Stomach (tissue), 9 donors: Measurements from ENCODE around the gene HDAC2. TPM values are rescaled to one million over a fixed set of nuclear protein-coding genes. Genes with fewer than 3 reads are reported as not detected.

Experiments
- DNase-seq, 2 donors: peaks; one replicate each; pipeline versions ENCODE4 v3.0.0 to v3.0.0-alpha.2; 2013 to 2019
- H3K27ac ChIP-seq, 5 donors: fragments of 200-600 bp in 4 of 5; sonication (generic) in 4 of 5; one replicate each; pipeline ENCODE4 v1.5.1; 2013 to 2019; ENCODE audit warnings: mild to moderate bottlenecking in 1 of 5, moderate library complexity in 1 of 5
- H3K27me3 ChIP-seq, 3 donors: fragments of 200-600 bp; sonication (generic); one replicate each; pipeline ENCODE4 v1.5.1; 2017 to 2019; ENCODE audit warnings: mixed run types in 1 of 3
- H3K36me3 ChIP-seq, 4 donors: fragments of 200-600 bp; sonication (generic); 1 replicate in 3 of 4; 2 replicates in 1 of 4; pipeline ENCODE4 v1.5.1; 2016 to 2019
- H3K4me1 ChIP-seq, 4 donors: fragments of 200-600 bp; sonication (generic); one replicate each; pipeline ENCODE4 v1.5.1; 2016 to 2019
- H3K4me3 ChIP-seq, 4 donors: fragments of 200-600 bp; sonication (generic) in 3 of 4; one replicate each; pipeline ENCODE4 v1.5.1; 2016 to 2019; ENCODE audit warnings: mild to moderate bottlenecking in 1 of 4
- H3K9me3 ChIP-seq, 4 donors: fragments of 200-600 bp; sonication (generic); one replicate each; pipeline ENCODE4 v1.5.1; 2016 to 2019
- EP300 ChIP-seq: sonication (generic); formaldehyde crosslinking; IDR thresholded peaks from one replicate; pipeline ENCODE4 v1.6.1; 2017; ENCODE audit warnings: antibody characterized with exemption
- POLR2A ChIP-seq, 4 donors: fragments of 450-650 bp; IDR thresholded peaks; one replicate each; pipeline ENCODE4 v1.6.1; 2016; ENCODE audit warnings: antibody characterized with exemption in 4 of 4, control low read depth in 2 of 4, mild to moderate bottlenecking in 1 of 4, moderate library complexity in 1 of 4
- POLR2AphosphoS5 ChIP-seq, 3 donors: sonication (generic); formaldehyde crosslinking; IDR thresholded peaks; one replicate each; pipeline ENCODE4 v1.6.1; 2016; ENCODE audit warnings: antibody characterized with exemption in 3 of 3
- WGBS, 5 donors: extraction: QIAGEN DNeasy Blood & Tissue Kit in 3 of 5; methylation state at CpG; one replicate each; pipeline versions ENCODE4 v1.1.5 to v1.1.7; 2013 to 2018; 5-methylcytosine and 5-hydroxymethylcytosine counted together
- intact Hi-C: fragments of 100-400 bp; cut with DNase I; formaldehyde crosslinking; loops from one replicate; pipeline ENCODE4 v1.15.1; 2023; ENCODE audit warnings: low total_unique reads
- polyA plus RNA-seq, 3 donors: library from polyadenylated mRNA; stranded (reverse); fragments of 200-250 nt; gene quantifications; one replicate each; pipeline ENCODE4 v1.2.3, GENCODE V29; 2013
- total RNA-seq, 5 donors: library from RNA; depleted of rRNA; stranded (reverse); fragments of >200 nt; gene quantifications; one replicate each; pipeline versions ENCODE4 v1.1.0 to v1.2.3, GENCODE V29; 2014 to 2016
- TF ChIP-seq, protein P1 (sequence below), 7 experiments: fragments of 450-650 bp in 4 of 7; fragments of 200-600 bp in 3 of 7; sonication (generic) in 3 of 7; IDR thresholded peaks; one replicate each; pipeline ENCODE4 v1.5.1; 2016 to 2019; ENCODE audit warnings: antibody characterized with exemption in 7 of 7, control low read depth in 2 of 7, mild to moderate bottlenecking in 1 of 7
- donor health status: healthy with polysubstance abuse.
- donor health status: Bipolar disorder and iron deficiency.
- donor health status: healthy.

The HDAC2 gene
- total and polyA plus RNA-seq, 8 donors = 11.0 to 106 (median 57.4) TPM

DNA sequence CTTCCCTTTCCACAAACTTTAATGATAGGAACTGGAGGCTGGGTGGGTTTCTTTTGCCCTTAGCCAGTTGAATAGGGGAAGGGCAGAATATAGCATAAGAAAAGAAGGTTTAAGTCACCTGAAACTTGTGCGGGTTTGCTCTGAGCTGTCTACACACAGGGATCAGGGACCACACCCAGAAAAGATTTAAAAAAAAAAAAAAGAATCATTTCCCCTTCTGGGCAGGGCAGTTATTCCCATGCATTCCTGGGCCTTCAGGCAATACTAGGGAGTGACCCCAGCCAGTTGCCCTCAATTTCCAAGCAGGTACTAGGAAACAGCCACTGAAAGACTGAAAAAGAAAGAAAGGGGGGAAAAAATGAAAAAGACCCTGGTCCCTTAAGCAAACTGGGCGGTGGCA, 39.6 kb upstream of the HDAC2 start:
- intact Hi-C loops = no loop called here
- DNase-seq = peak in 1 of 2 donors; percentile 25
- Histone ChIP-seq H3K27ac (no peak overlapping the region), H3K36me3 (no peaks in the 10 kb centered on the region), H3K4me1 (peaks cover 0 to 7% (median 0%) of the 10 kb centered on the region in 4 donors), H3K9me3 (no peaks in the 10 kb centered on the region), H3K27me3 (no peaks in the 10 kb centered on the region), H3K4me3 (no peak overlapping the region)
- TF ChIP-seq POLR2A (IDR thresholded peaks at IDR 0.05) = no peak
- TF ChIP-seq, protein P1, sequence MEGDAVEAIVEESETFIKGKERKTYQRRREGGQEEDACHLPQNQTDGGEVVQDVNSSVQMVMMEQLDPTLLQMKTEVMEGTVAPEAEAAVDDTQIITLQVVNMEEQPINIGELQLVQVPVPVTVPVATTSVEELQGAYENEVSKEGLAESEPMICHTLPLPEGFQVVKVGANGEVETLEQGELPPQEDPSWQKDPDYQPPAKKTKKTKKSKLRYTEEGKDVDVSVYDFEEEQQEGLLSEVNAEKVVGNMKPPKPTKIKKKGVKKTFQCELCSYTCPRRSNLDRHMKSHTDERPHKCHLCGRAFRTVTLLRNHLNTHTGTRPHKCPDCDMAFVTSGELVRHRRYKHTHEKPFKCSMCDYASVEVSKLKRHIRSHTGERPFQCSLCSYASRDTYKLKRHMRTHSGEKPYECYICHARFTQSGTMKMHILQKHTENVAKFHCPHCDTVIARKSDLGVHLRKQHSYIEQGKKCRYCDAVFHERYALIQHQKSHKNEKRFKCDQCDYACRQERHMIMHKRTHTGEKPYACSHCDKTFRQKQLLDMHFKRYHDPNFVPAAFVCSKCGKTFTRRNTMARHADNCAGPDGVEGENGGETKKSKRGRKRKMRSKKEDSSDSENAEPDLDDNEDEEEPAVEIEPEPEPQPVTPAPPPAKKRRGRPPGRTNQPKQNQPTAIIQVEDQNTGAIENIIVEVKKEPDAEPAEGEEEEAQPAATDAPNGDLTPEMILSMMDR (IDR thresholded peaks at IDR 0.05) = no peak
- no peak for TF ChIP-seq POLR2AphosphoS5 (IDR thresholded peaks at IDR 0.05)
- TF ChIP-seq EP300 = no peak
- WGBS, 5 donors = 74 to 87% (median 76%) methylated on average over 2 of the region's 2 CpGs

DNA sequence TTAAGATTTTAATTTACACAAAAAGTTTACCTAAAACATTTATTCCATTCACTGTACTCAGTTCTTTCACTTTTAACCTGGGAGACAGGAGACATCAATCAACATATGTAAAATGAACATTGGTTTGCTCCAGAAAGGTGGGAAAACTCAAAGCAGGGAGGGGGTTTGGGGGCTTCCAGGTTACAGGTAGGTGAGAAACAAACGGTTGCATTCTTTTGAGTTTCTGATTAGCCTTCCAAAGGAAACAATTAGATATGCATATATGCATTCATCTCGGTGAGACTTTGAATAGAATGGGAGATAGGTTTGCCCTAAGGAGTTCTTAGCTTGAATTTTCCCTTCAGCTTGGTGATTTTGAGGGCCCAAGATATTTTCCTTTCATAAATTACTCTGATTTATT, 38.2 kb upstream of the HDAC2 start:
- intact Hi-C loops = no loop called here
- TF ChIP-seq, protein P1 (IDR thresholded peaks at IDR 0.05) = no peak
- TF ChIP-seq POLR2A (IDR thresholded peaks at IDR 0.05) (no peak), EP300 (no peak), POLR2AphosphoS5 (IDR thresholded peaks at IDR 0.05) (no peak)
- Histone ChIP-seq H3K4me1 (peaks cover 0 to 7% (median 0%) of the 10 kb centered on the region in 4 donors), H3K9me3 (no peaks in the 10 kb centered on the region), H3K36me3 (no peaks in the 10 kb centered on the region), H3K27me3 (no peaks in the 10 kb centered on the region), H3K27ac (no peak overlapping the region), H3K4me3 (no peak overlapping the region)
- 53 to 77% (median 55%) methylated on average over 2 of the region's 2 CpGs for WGBS, 5 donors
- DNase-seq = no peak

- intact Hi-C loops = no loop called here
- H3K27me3 ChIP-seq = no peaks in the 10 kb centered on the region
- no peaks in the 10 kb centered on the region for H3K36me3 ChIP-seq
- H3K27ac ChIP-seq = no peak overlapping the region
- DNase-seq = no peak
- WGBS, 5 donors = 70 to 78% (median 77%) methylated on average over 4 of the region's 4 CpGs
- TF ChIP-seq POLR2A (IDR thresholded peaks at IDR 0.05) (no peak), POLR2AphosphoS5 (IDR thresholded peaks at IDR 0.05) (no peak), EP300 (no peak)
- TF ChIP-seq, protein P1 (IDR thresholded peaks at IDR 0.05) = no peak
- H3K9me3 ChIP-seq = no peaks in the 10 kb centered on the region
- H3K4me3 ChIP-seq = no peak overlapping the region
- peaks cover 0 to 7% (median 0%) of the 10 kb centered on the region in 4 donors for H3K4me1 ChIP-seq
Observed at GRCh38 chr6:114008331-114008730, 37.4 kb upstream of the HDAC2 start.

- no peak overlapping the region for H3K4me3 ChIP-seq
- no peak for DNase-seq
- no peaks in the 10 kb centered on the region for H3K9me3 ChIP-seq
- TF ChIP-seq EP300 = no peak
- TF ChIP-seq POLR2AphosphoS5 (IDR thresholded peaks at IDR 0.05) = no peak
- no peak for TF ChIP-seq POLR2A (IDR thresholded peaks at IDR 0.05)
- TF ChIP-seq, protein P1 (IDR thresholded peaks at IDR 0.05) = no peak
- H3K27ac ChIP-seq = no peak overlapping the region
- WGBS, 5 donors = 84 to 93% (median 88%) methylated on average over 2 of the region's 2 CpGs
- no peaks in the 10 kb centered on the region for H3K27me3 ChIP-seq
- peaks cover 0 to 7% (median 0%) of the 10 kb centered on the region in 4 donors for H3K4me1 ChIP-seq
- H3K36me3 ChIP-seq = no peaks in the 10 kb centered on the region
- intact Hi-C loops = no loop called here
Observed at GRCh38 chr6:114007516-114007915, 36.6 kb upstream of the HDAC2 start.
